GM23248 (cell line): ENCODE data around the gene TUFT1. TPM values are rescaled to one million over a fixed set of nuclear protein-coding genes. Genes with fewer than 3 reads are reported as not detected.

ENCODE experiments used
- DNase-seq: peaks from one replicate; pipeline ENCODE4 v3.0.0-alpha.2; 2015
- H2AFZ ChIP-seq: fragments of 200-600 bp; sonication (generic); 2 replicates; pipeline ENCODE4 v1.6.1; 2016; ENCODE audit warnings: antibody characterized with exemption
- H3F3A ChIP-seq: fragments of 200-600 bp; sonication (generic); 2 replicates; pipeline ENCODE4 v1.6.1; 2016; ENCODE audit warnings: mild to moderate bottlenecking, antibody characterized with exemption, mixed run types; ENCODE audit not compliant: insufficient read depth
- H3K27ac ChIP-seq: fragments of 200-600 bp; sonication (generic); 2 replicates; pipeline ENCODE4 v1.5.1; 2016; ENCODE audit warnings: mild to moderate bottlenecking
- H3K27me3 ChIP-seq: fragments of 200-600 bp; sonication (generic); replicated peaks from 2 replicates; pipeline ENCODE4 v1.6.1; 2016; ENCODE audit warnings: mild to moderate bottlenecking; ENCODE audit not compliant: insufficient read depth
- H3K36me3 ChIP-seq: fragments of 200-600 bp; sonication (generic); 2 replicates; pipeline ENCODE4 v1.6.1; 2016; ENCODE audit warnings: low read depth, mild to moderate bottlenecking
- H3K4me1 ChIP-seq: fragments of 200-600 bp; sonication (generic); 2 replicates; pipeline ENCODE4 v1.6.1; 2016; ENCODE audit warnings: mild to moderate bottlenecking; ENCODE audit not compliant: insufficient read depth
- H3K4me2 ChIP-seq: fragments of 200-600 bp; sonication (generic); one replicate; pipeline ENCODE4 v1.6.1; 2016; ENCODE audit warnings: mild to moderate bottlenecking; ENCODE audit not compliant: unreplicated experiment
- H3K4me3 ChIP-seq: fragments of 200-600 bp; sonication (generic); 2 replicates; pipeline ENCODE4 v1.5.1; 2016; ENCODE audit warnings: mild to moderate bottlenecking
- H3K79me2 ChIP-seq: fragments of 200-600 bp; sonication (generic); 2 replicates; pipeline ENCODE4 v1.6.1; 2016; ENCODE audit warnings: mild to moderate bottlenecking; ENCODE audit not compliant: insufficient read depth
- H3K9ac ChIP-seq: fragments of 200-600 bp; sonication (generic); 2 replicates; pipeline ENCODE4 v1.6.1; 2016; ENCODE audit warnings: mild to moderate bottlenecking
- H3K9me2 ChIP-seq: fragments of 200-600 bp; sonication (generic); 2 replicates; pipeline ENCODE4 v1.6.1; 2016; ENCODE audit warnings: mixed run types, mild to moderate bottlenecking, moderate library complexity; ENCODE audit not compliant: insufficient read depth
- H3K9me3 ChIP-seq: fragments of 200-600 bp; sonication (generic); one replicate; pipeline ENCODE4 v1.6.1; 2017; ENCODE audit warnings: low read depth
- H4K20me1 ChIP-seq: fragments of 200-600 bp; sonication (generic); 2 replicates; pipeline ENCODE4 v1.6.0; 2016; ENCODE audit not compliant: insufficient read depth
- EZH2 ChIP-seq: fragments of 200-600 bp; sonication (generic); IDR thresholded peaks from 2 replicates; pipeline ENCODE4 v1.6.1; 2018; ENCODE audit warnings: antibody characterized with exemption, mild to moderate bottlenecking; ENCODE audit not compliant: insufficient read depth, poor library complexity, severe bottlenecking
- EZH2phosphoT487 ChIP-seq: fragments of 200-600 bp; sonication (generic); IDR thresholded peaks from 2 replicates; pipeline ENCODE4 v1.6.1; 2018; ENCODE audit warnings: antibody characterized with exemption, moderate library complexity, mild to moderate bottlenecking, low read depth; ENCODE audit not compliant: insufficient read depth
- WGBS, 2 experiments: methylation state at CpG; one replicate each; pipeline ENCODE4 v1.1.6; 2015 to 2017; ENCODE audit warnings: low lambda C conversion rate in 2 of 2, low coverage in 1 of 2; ENCODE audit errors: missing lambda C conversion rate in 2 of 2; 5-methylcytosine and 5-hydroxymethylcytosine counted together
- in situ Hi-C: fragments of 300-500 bp; cut with MboI; formaldehyde crosslinking; loops from 2 replicates; pipeline ENCODE4 v1.15.0; 2020
- polyA plus RNA-seq: library from polyadenylated mRNA; unstranded; fragments of >200 nt; fragmentation: Nextera tagmentation; extraction: Ambion mirVana; gene quantifications from 2 replicates; pipeline ENCODE4 v1.2.1, GENCODE V29; 2016
- total RNA-seq: library from RNA; depleted of rRNA; stranded (reverse); fragments of >200 nt; shearing (Covaris generic); gene quantifications from 2 replicates; pipeline ENCODE4 v1.2.3, GENCODE V29; 2014

The TUFT1 gene
- total and polyA plus RNA-seq, 2 experiments from 2014 or later, result 19.2 to 20.3 TPM

DNA sequence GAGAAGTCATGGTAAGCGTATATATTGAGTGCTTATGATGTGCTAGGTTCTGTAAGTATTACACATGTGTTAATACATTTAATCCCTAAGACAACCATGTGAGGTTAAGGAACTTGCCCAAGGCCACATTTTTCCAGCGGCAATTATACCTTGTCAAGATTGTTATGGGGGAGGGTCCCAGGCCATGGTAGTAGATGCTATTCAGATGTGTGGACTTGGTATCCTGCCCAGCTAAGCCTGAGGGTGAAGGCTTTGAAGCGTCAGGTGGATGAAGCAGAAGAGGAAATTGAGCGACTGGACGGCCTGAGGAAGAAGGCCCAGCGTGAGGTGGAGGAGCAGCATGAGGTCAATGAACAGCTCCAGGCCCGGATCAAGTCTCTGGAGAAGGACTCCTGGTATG, 3.6 kb upstream of the TUFT1 start:
- Histone ChIP-seq H3K4me2 (peak overlapping the region; percentile 23), H3K9me3 (no peaks in the 10 kb centered on the region), H4K20me1 (no peaks in the 10 kb centered on the region)

DNA sequence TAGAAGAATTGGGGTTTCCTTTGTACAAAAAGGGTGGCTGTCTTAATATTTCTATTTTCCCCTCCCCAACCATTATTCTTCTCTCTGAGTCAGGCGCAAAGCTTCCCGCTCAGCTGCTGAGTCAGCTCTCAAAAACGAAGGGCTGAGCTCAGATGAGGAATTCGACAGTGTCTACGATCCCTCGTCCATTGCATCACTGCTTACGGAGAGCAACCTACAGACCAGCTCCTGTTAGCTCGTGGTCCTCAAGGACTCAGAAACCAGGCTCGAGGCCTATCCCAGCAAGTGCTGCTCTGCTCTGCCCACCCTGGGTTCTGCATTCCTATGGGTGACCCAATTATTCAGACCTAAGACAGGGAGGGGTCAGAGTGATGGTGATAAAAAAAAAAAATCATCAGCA, 3.0 kb upstream of the TUFT1 start:
- Histone ChIP-seq H2AFZ (peak overlapping the region; percentile 51), H4K20me1 (no peaks in the 10 kb centered on the region), H3K36me3 (no peaks in the 10 kb centered on the region), H3K9me3 (no peaks in the 10 kb centered on the region), H3F3A (peaks cover 14% of the 10 kb centered on the region), H3K4me1 (peaks cover 52% of the 10 kb centered on the region), H3K4me2 (peak overlapping the region; percentile 23), H3K79me2 (peaks cover 17% of the 10 kb centered on the region; the same call in 1 of the 2 replicates), H3K4me3 (no peak overlapping the region), H3K27me3 (no peaks in the 10 kb centered on the region), H3K27ac (peak overlapping the region; percentile 81), H3K9me2 (no peaks in the 10 kb centered on the region), H3K9ac (peak overlapping the region; percentile 54)
- WGBS, 2 experiments, result 22 to 24% methylated on average over 9 of the region's 9 CpGs
- in situ Hi-C loops, result no loop called here
- DNase-seq, result peak; percentile 96
- TF ChIP-seq EZH2 (no peak), EZH2phosphoT487 (no peak)

More for the DNA sequence above, 3.6 kb upstream of the TUFT1 start:
- no peak for DNase-seq
- Histone ChIP-seq H3K4me3 (no peak overlapping the region), H3K9me2 (no peaks in the 10 kb centered on the region), H3K36me3 (no peaks in the 10 kb centered on the region), H3F3A (peaks cover 10% of the 10 kb centered on the region), H3K4me1 (peaks cover 46% of the 10 kb centered on the region), H3K27me3 (no peaks in the 10 kb centered on the region), H3K79me2 (peaks cover 11% of the 10 kb centered on the region; the same call in 1 of the 2 replicates), H2AFZ (no peak overlapping the region), H3K9ac (no peak overlapping the region), H3K27ac (peak overlapping the region; percentile 17)
- WGBS, 2 experiments, result 93 to 97% methylated on average over 7 of the region's 7 CpGs
- no peak for TF ChIP-seq EZH2phosphoT487
- in situ Hi-C loops, result no loop called here

DNA sequence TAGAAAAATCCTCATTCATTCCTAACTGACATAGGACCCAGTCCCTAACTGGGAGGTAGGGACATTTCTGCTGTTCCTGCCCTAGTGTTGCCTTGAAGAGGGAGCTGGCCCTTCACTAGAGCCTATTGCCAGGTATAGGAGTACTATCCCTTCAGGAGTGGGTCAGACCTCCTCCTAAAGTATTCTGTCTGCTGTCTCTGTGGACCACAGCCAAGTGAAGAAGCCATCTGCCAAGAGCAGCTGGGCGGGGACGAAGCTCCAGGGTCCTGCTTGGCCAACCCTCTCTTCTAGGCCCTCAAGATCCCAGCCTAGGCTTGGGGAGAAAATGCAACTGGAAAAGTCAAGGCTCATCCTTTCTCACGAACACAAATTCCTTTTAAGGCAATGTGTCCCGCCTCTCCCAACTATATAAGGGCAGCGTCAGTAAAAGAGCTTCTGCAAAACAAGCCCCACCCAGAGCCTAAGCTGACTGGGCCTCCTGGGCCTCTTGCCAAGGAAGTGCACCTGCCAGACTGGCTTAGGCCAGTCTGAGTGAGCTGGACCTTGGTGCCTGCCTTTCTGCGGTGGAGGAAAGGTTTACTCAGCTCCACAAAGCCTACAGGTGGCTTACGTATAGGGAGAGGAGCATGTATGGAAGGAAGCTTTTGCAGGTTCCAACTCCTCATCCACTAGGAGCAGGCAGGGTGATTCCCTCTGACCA, 638 bp upstream of the TUFT1 start:
- Histone ChIP-seq H3K9me3 (no peaks in the 10 kb centered on the region), H3F3A (peaks cover 27% of the 10 kb centered on the region), H3K4me2 (peak overlapping the region; percentile 91), H3K4me1 (peaks cover 65% of the 10 kb centered on the region), H3K4me3 (peak overlapping the region; percentile 87), H3K27me3 (no peaks in the 10 kb centered on the region), H3K79me2 (peaks cover 25% of the 10 kb centered on the region), H3K36me3 (no peaks in the 10 kb centered on the region), H3K9me2 (no peaks in the 10 kb centered on the region), H2AFZ (no peak overlapping the region), H3K27ac (peak overlapping the region; percentile 37; the same call in 1 of the 2 replicates), H4K20me1 (no peaks in the 10 kb centered on the region), H3K9ac (no peak overlapping the region)
- in situ Hi-C loops, result no loop called here
- 15 to 17% methylated on average over 7 of the region's 7 CpGs for WGBS, 2 experiments
- peak; percentile 91 for DNase-seq
- TF ChIP-seq EZH2 (no peak), EZH2phosphoT487 (no peak)

DNA sequence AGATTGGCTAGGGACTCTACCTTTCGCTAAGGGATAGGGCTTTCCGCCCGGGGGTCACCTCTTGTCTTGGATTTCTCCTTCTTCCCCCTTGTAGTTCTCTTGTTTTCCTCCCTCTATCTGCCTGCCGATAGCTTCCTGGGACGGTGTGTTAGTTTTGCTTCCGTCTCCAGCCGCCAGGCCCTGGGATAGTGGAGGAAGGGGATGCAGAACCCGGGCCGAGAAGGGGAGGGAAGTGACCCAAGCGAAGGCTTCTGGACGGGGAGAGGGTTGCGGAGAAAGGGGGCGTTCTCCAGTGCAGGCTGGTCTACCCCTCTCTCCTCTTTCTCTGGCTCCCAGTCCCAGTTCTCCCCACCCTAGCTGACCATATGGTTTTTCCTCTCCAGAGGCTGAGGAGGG, 871 bp downstream of the TUFT1 start:
- 33 to 39% methylated on average over 12 to 13 of the region's 13 CpGs for WGBS, 2 experiments
- H3K27ac ChIP-seq, result no peak overlapping the region

More for the DNA sequence above, 871 bp downstream of the TUFT1 start:
- Histone ChIP-seq H3K36me3 (no peaks in the 10 kb centered on the region), H3K9me2 (no peaks in the 10 kb centered on the region), H3F3A (peaks cover 31% of the 10 kb centered on the region), H2AFZ (peak overlapping the region; percentile 70), H3K9me3 (no peaks in the 10 kb centered on the region), H3K27me3 (no peaks in the 10 kb centered on the region), H3K4me2 (peak overlapping the region; percentile 91), H3K4me3 (peak overlapping the region; percentile 87), H3K9ac (peak overlapping the region; percentile 76), H3K4me1 (peaks cover 61% of the 10 kb centered on the region), H3K79me2 (peaks cover 33% of the 10 kb centered on the region), H4K20me1 (no peaks in the 10 kb centered on the region)
- in situ Hi-C loops, result no loop called here
- TF ChIP-seq EZH2phosphoT487 (no peak), EZH2 (no peak)
- no peak for DNase-seq
